ENCODE data around the gene UBR4.

- TF ChIP-seq ARNTL (CRISPR knock-in tag; IDR thresholded peaks at IDR 0.05; ENCODE audit: borderline replicate concordance, low read depth) (no peak), RARB (CRISPR knock-in tag; IDR thresholded peaks at IDR 0.05) (no peak), PATZ1 (CRISPR knock-in tag; IDR thresholded peaks at IDR 0.05; ENCODE audit: borderline replicate concordance) (no peak), BACH2 (CRISPR knock-in tag; IDR thresholded peaks at IDR 0.05; ENCODE audit: borderline replicate concordance) (no peak), ESRRG (CRISPR knock-in tag; IDR thresholded peaks at IDR 0.05) (no peak), GLIS3 (CRISPR knock-in tag; IDR thresholded peaks at IDR 0.05) (no peak), OSR1 (CRISPR knock-in tag; IDR thresholded peaks at IDR 0.05) (no peak), TCF4 (CRISPR knock-in tag; IDR thresholded peaks at IDR 0.05; ENCODE audit: borderline replicate concordance) (no peak), CREB5 (CRISPR knock-in tag; IDR thresholded peaks at IDR 0.05; ENCODE audit: low read depth) (no peak), TOX (CRISPR knock-in tag; IDR thresholded peaks at IDR 0.05; ENCODE audit: borderline replicate concordance) (no peak), ZNF70 (CRISPR knock-in tag; IDR thresholded peaks at IDR 0.05) (no peak)
Measured at GRCh38 chr1:19130468-19130867, 79.6 kb downstream of the UBR4 start.
